Dendritic cell treated with granulocyte-macrophage colony-stimulating factor and Interleukin-4, amounts not matched to agents 40 ng/mL and 50 ng/mL, for 4 days (primary cell): ENCODE results near the gene CDHR3.

Experiments
- H3K27ac Mint-ChIP-seq: one replicate; pipeline ENCODE4 v1.8.0; 2022; ENCODE audit warnings: mild to moderate bottlenecking, mixed read lengths
- H3K27me3 Mint-ChIP-seq: one replicate; pipeline ENCODE4 v1.8.0; 2022; ENCODE audit warnings: mild to moderate bottlenecking, mixed read lengths
- H3K36me3 Mint-ChIP-seq: one replicate; pipeline ENCODE4 v1.8.0; 2022; ENCODE audit warnings: low read depth, mixed read lengths
- H3K4me1 Mint-ChIP-seq: one replicate; pipeline ENCODE4 v1.8.0; 2022; ENCODE audit warnings: low read depth, mixed read lengths
- H3K4me3 Mint-ChIP-seq: one replicate; pipeline ENCODE4 v1.8.0; 2022; ENCODE audit warnings: mild to moderate bottlenecking, moderate library complexity, mixed read lengths
- H3K9me3 Mint-ChIP-seq: one replicate; pipeline ENCODE4 v1.8.0; 2022; ENCODE audit warnings: mixed read lengths
- intact Hi-C: fragments of 100-400 bp; cut with micrococcal nuclease; formaldehyde crosslinking; loops from one replicate; pipeline ENCODE4 v1.15.0; 2022

The CDHR3 gene

GRCh38 chr7:106048706-106049020, 85.6 kb downstream of the CDHR3 start:
- Mint-ChIP-seq H3K36me3 (no peaks in the 10 kb centered on the region), H3K9me3 (no peaks in the 10 kb centered on the region), H3K27me3 (peaks cover 70% of the 10 kb centered on the region), H3K4me3 (no peak overlapping the region), H3K4me1 (no peaks in the 10 kb centered on the region), H3K27ac (no peak overlapping the region)
- intact Hi-C loops: no loop called here

- H3K27me3 Mint-ChIP-seq: peaks cover 70% of the 10 kb centered on the region
- intact Hi-C loops: no loop called here
- no peaks in the 10 kb centered on the region for H3K4me1 Mint-ChIP-seq
- H3K9me3 Mint-ChIP-seq: no peaks in the 10 kb centered on the region
- no peak overlapping the region for H3K27ac Mint-ChIP-seq
- no peak overlapping the region for H3K4me3 Mint-ChIP-seq
- H3K36me3 Mint-ChIP-seq: no peaks in the 10 kb centered on the region
Measured at GRCh38 chr7:106049139-106049752, 86.2 kb downstream of the CDHR3 start.

- Mint-ChIP-seq H3K4me3 (no peak overlapping the region), H3K36me3 (no peaks in the 10 kb centered on the region), H3K27me3 (peaks cover 72% of the 10 kb centered on the region), H3K9me3 (no peaks in the 10 kb centered on the region), H3K27ac (no peak overlapping the region), H3K4me1 (peaks cover 6% of the 10 kb centered on the region)
- intact Hi-C loops: no loop called here
Measured at GRCh38 chr7:106050002-106050745, 87.1 kb downstream of the CDHR3 start.

GRCh38 chr7:106050746-106051117, 87.7 kb downstream of the CDHR3 start:
- intact Hi-C loops: no loop called here
- Mint-ChIP-seq H3K4me3 (no peak overlapping the region), H3K36me3 (no peaks in the 10 kb centered on the region), H3K4me1 (peaks cover 7% of the 10 kb centered on the region), H3K9me3 (no peaks in the 10 kb centered on the region), H3K27ac (no peak overlapping the region), H3K27me3 (peaks cover 74% of the 10 kb centered on the region)

GRCh38 chr7:106052681-106053080, 89.6 kb downstream of the CDHR3 start:
- no peak overlapping the region for H3K4me3 Mint-ChIP-seq
- H3K4me1 Mint-ChIP-seq: peaks cover 8% of the 10 kb centered on the region
- H3K9me3 Mint-ChIP-seq: no peaks in the 10 kb centered on the region
- intact Hi-C loops: no loop called here
- no peaks in the 10 kb centered on the region for H3K36me3 Mint-ChIP-seq
- H3K27ac Mint-ChIP-seq: no peak overlapping the region
- peaks cover 67% of the 10 kb centered on the region for H3K27me3 Mint-ChIP-seq

GRCh38 chr7:106053109-106053508, 90.0 kb downstream of the CDHR3 start:
- peaks cover 12% of the 10 kb centered on the region for H3K4me1 Mint-ChIP-seq
- no peaks in the 10 kb centered on the region for H3K9me3 Mint-ChIP-seq
- intact Hi-C loops: no loop called here
- no peak overlapping the region for H3K27ac Mint-ChIP-seq
- H3K36me3 Mint-ChIP-seq: no peaks in the 10 kb centered on the region
- peaks cover 68% of the 10 kb centered on the region for H3K27me3 Mint-ChIP-seq
- no peak overlapping the region for H3K4me3 Mint-ChIP-seq

GRCh38 chr7:106054156-106054910, 91.3 kb downstream of the CDHR3 start:
- peaks cover 61% of the 10 kb centered on the region for H3K27me3 Mint-ChIP-seq
- H3K27ac Mint-ChIP-seq: no peak overlapping the region
- no peaks in the 10 kb centered on the region for H3K9me3 Mint-ChIP-seq
- peaks cover 18% of the 10 kb centered on the region for H3K4me1 Mint-ChIP-seq
- H3K36me3 Mint-ChIP-seq: no peaks in the 10 kb centered on the region
- H3K4me3 Mint-ChIP-seq: no peak overlapping the region
- intact Hi-C loops: no loop called here

- H3K27me3 Mint-ChIP-seq: peaks cover 55% of the 10 kb centered on the region
- H3K9me3 Mint-ChIP-seq: no peaks in the 10 kb centered on the region
- no peaks in the 10 kb centered on the region for H3K36me3 Mint-ChIP-seq
- no peak overlapping the region for H3K27ac Mint-ChIP-seq
- intact Hi-C loops: no loop called here
- no peak overlapping the region for H3K4me3 Mint-ChIP-seq
- H3K4me1 Mint-ChIP-seq: peaks cover 25% of the 10 kb centered on the region
Measured at GRCh38 chr7:106054971-106055532, 92.0 kb downstream of the CDHR3 start.

- H3K36me3 Mint-ChIP-seq: no peaks in the 10 kb centered on the region
- H3K4me3 Mint-ChIP-seq: peak overlapping the region; percentile 44
- H3K27ac Mint-ChIP-seq: no peak overlapping the region
- H3K27me3 Mint-ChIP-seq: peaks cover 44% of the 10 kb centered on the region
- intact Hi-C loops: loop anchor here (1.0 kb wide), 2 partner anchors 97 to 110 kb away; no protein-coding TSS in a partner anchor
- peaks cover 31% of the 10 kb centered on the region for H3K4me1 Mint-ChIP-seq
- H3K9me3 Mint-ChIP-seq: no peaks in the 10 kb centered on the region
Measured at GRCh38 chr7:106056513-106057203, 93.6 kb downstream of the CDHR3 start.

- Mint-ChIP-seq H3K9me3 (no peaks in the 10 kb centered on the region), H3K27me3 (peaks cover 44% of the 10 kb centered on the region), H3K36me3 (no peaks in the 10 kb centered on the region), H3K4me1 (peaks cover 36% of the 10 kb centered on the region), H3K27ac (no peak overlapping the region), H3K4me3 (peak overlapping the region; percentile 44)
- intact Hi-C loops: loop anchor here (1.0 kb wide), 2 partner anchors 96 to 109 kb away; no protein-coding TSS in a partner anchor
Measured at GRCh38 chr7:106057204-106057961, 94.3 kb downstream of the CDHR3 start.

- no peak overlapping the region for H3K4me3 Mint-ChIP-seq
- H3K27me3 Mint-ChIP-seq: peaks cover 39% of the 10 kb centered on the region
- H3K36me3 Mint-ChIP-seq: no peaks in the 10 kb centered on the region
- H3K4me1 Mint-ChIP-seq: peaks cover 42% of the 10 kb centered on the region
- H3K9me3 Mint-ChIP-seq: no peaks in the 10 kb centered on the region
- H3K27ac Mint-ChIP-seq: no peak overlapping the region
- intact Hi-C loops: loop anchor here (1.0 kb wide), 2 partner anchors 95 to 108 kb away; no protein-coding TSS in a partner anchor
Measured at GRCh38 chr7:106057962-106058927, 95.2 kb downstream of the CDHR3 start.

GRCh38 chr7:106058928-106059324, 95.9 kb downstream of the CDHR3 start:
- intact Hi-C loops: no loop called here
- no peaks in the 10 kb centered on the region for H3K9me3 Mint-ChIP-seq
- H3K27ac Mint-ChIP-seq: no peak overlapping the region
- H3K4me1 Mint-ChIP-seq: peaks cover 47% of the 10 kb centered on the region
- H3K4me3 Mint-ChIP-seq: no peak overlapping the region
- H3K27me3 Mint-ChIP-seq: peaks cover 32% of the 10 kb centered on the region
- no peaks in the 10 kb centered on the region for H3K36me3 Mint-ChIP-seq
